H1 (cell line): Measurements from ENCODE around the gene SSBP3. TPM values are rescaled to one million over a fixed set of nuclear protein-coding genes. Genes with fewer than 3 reads are reported as not detected.

Experiments
- CTCF ChIA-PET: fragments of 300-600 bp; sonication (Branson Sonifier 250); formaldehyde crosslinking; loops from one replicate; lab custom pipeline; 2021; ENCODE audit not compliant: partially characterized antibody; lab: Charles Lee
- POLR2A ChIA-PET: fragments of 300-600 bp; sonication (Branson Sonifier 250); formaldehyde crosslinking; loops from one replicate; lab custom pipeline; 2021; ENCODE audit warnings: inconsistent platforms; ENCODE audit not compliant: partially characterized antibody; lab: Charles Lee
- DNase-seq, 2 experiments: peaks; one replicate each; pipeline versions ENCODE4 v3.0.0 to v3.0.0-alpha.2; 2010 to 2022; ENCODE audit warnings: low spot score in 2 of 2, low read depth in 1 of 2, mixed read lengths in 1 of 2
- FAIRE-seq: peaks from 2 replicates; lab custom pipeline; 2011; peaks lifted over from hg19 to GRCh38; lab: Jason Lieb, UNC
- H2AFZ ChIP-seq: 2 replicates; pipeline ENCODE4 v1.8.1; 2012; ENCODE audit warnings: low read length, inconsistent platforms
- H2AK5ac ChIP-seq: 2 replicates; pipeline ENCODE4 v1.6.1; 2013; ENCODE audit warnings: low read depth, low read length
- H2BK120ac ChIP-seq: replicated peaks from 2 replicates; pipeline ENCODE3; 2013; ENCODE audit warnings: low read depth, low read length, inconsistent platforms
- H2BK12ac ChIP-seq: 2 replicates; pipeline ENCODE4 v1.6.1; 2013; ENCODE audit warnings: low read depth, low read length
- H2BK15ac ChIP-seq: 2 replicates; pipeline ENCODE4 v1.6.1; 2013; ENCODE audit warnings: low read length
- H2BK20ac ChIP-seq: 2 replicates; pipeline ENCODE4 v1.6.1; 2013; ENCODE audit warnings: low read length
- H2BK5ac ChIP-seq: 2 replicates; pipeline ENCODE4 v1.6.1; 2013; ENCODE audit warnings: low read depth, low read length
- H3K14ac ChIP-seq: 2 replicates; pipeline ENCODE4 v1.6.1; 2013; ENCODE audit warnings: inconsistent platforms; ENCODE audit not compliant: insufficient read length
- H3K18ac ChIP-seq: 2 replicates; pipeline ENCODE4 v1.6.1; 2013; ENCODE audit warnings: low read length; ENCODE audit errors: extremely low read depth
- H3K23ac ChIP-seq: 2 replicates; pipeline ENCODE4 v1.6.1; 2013; ENCODE audit warnings: inconsistent platforms; ENCODE audit not compliant: insufficient read length
- H3K23me2 ChIP-seq: 2 replicates; pipeline ENCODE4 v1.6.1; 2013; ENCODE audit warnings: low read depth, low read length
- H3K27ac ChIP-seq: 2 replicates; pipeline ENCODE4 v1.6.1; 2011; ENCODE audit warnings: low read depth, low read length, inconsistent platforms
- H3K27me3 ChIP-seq, 4 experiments: replicated peaks in 1 of 4; 1 replicate in 1 of 4; 2 replicates in 3 of 4; pipeline versions ENCODE4 v1.6.1 to v1.8.1; 2011 to 2013; ENCODE audit warnings: low read length in 3 of 4, mild to moderate bottlenecking in 3 of 4, inconsistent platforms in 2 of 4, mixed read lengths in 2 of 4, moderate library complexity in 1 of 4; ENCODE audit not compliant: control insufficient read depth in 3 of 4, insufficient read depth in 3 of 4; ENCODE audit errors: extremely low read depth in 1 of 4
- H3K36me3 ChIP-seq, 4 experiments: 2 replicates each; pipeline versions ENCODE4 v1.6.1 to v1.8.1; 2011 to 2013; ENCODE audit warnings: mild to moderate bottlenecking in 4 of 4, low read length in 3 of 4, moderate library complexity in 2 of 4, control low read depth in 1 of 4, inconsistent platforms in 1 of 4; ENCODE audit not compliant: insufficient read depth in 4 of 4, control insufficient read depth in 2 of 4
- H3K4ac ChIP-seq: replicated peaks from 2 replicates; pipeline ENCODE3; 2013; ENCODE audit warnings: low read length, low read depth, mixed read lengths, inconsistent platforms; ENCODE audit not compliant: insufficient read length
- H3K4me1 ChIP-seq, 4 experiments: replicated peaks in 1 of 4; 1 replicate in 1 of 4; 2 replicates in 3 of 4; pipeline versions ENCODE4 v1.6.1 to v1.8.1; 2011 to 2013; ENCODE audit warnings: low read length in 3 of 4, inconsistent platforms in 2 of 4, mixed read lengths in 1 of 4; ENCODE audit not compliant: insufficient read depth in 4 of 4, control insufficient read depth in 3 of 4
- H3K4me2 ChIP-seq, 2 experiments: 2 replicates each; pipeline versions ENCODE4 v1.6.1 to v1.8.1; 2011 to 2013; ENCODE audit warnings: low read depth in 2 of 2, low read length in 2 of 2, control low read depth in 1 of 2, inconsistent platforms in 1 of 2, mild to moderate bottlenecking in 1 of 2; ENCODE audit not compliant: insufficient read depth in 1 of 2
- H3K4me3 ChIP-seq, 4 experiments: fragments of 200-600, 300-600 bp in 1 of 4; sonication (generic), shearing (Covaris generic), sonication (Bioruptor Twin) in 1 of 4; 2 replicates each; pipeline versions ENCODE4 v1.5.1 to v1.8.1; 2011 to 2016; ENCODE audit warnings: low read length in 4 of 4, low read depth in 3 of 4, control low read depth in 2 of 4, inconsistent platforms in 2 of 4, mild to moderate bottlenecking in 2 of 4, mixed read lengths in 1 of 4, moderate library complexity in 1 of 4; ENCODE audit not compliant: insufficient read depth in 2 of 4; ENCODE audit errors: extremely low read depth in 1 of 4
- H3K56ac ChIP-seq: replicated peaks from 2 replicates; pipeline ENCODE3; 2013; ENCODE audit warnings: low read depth, mild to moderate bottlenecking, mixed read lengths, low read length, inconsistent platforms; ENCODE audit not compliant: insufficient read length
- H3K79me1 ChIP-seq: 2 replicates; pipeline ENCODE4 v1.6.1; 2013; ENCODE audit warnings: low read depth, low read length, control low read depth
- H3K79me2 ChIP-seq, 2 experiments: 2 replicates each; pipeline versions ENCODE4 v1.6.1 to v1.8.1; 2012 to 2013; ENCODE audit warnings: low read length in 2 of 2, mild to moderate bottlenecking in 2 of 2, inconsistent platforms in 1 of 2; ENCODE audit not compliant: insufficient read depth in 2 of 2, control insufficient read depth in 1 of 2
- H3K9ac ChIP-seq, 4 experiments: replicated peaks in 1 of 4; 1 replicate in 1 of 4; 2 replicates in 3 of 4; pipeline versions ENCODE4 v1.6.1 to v1.8.1; 2011 to 2013; ENCODE audit warnings: low read depth in 3 of 4, low read length in 3 of 4, control low read depth in 2 of 4, mild to moderate bottlenecking in 2 of 4, moderate library complexity in 2 of 4, inconsistent platforms in 1 of 4; ENCODE audit errors: extremely low read depth in 1 of 4
- H3K9me3 ChIP-seq, 2 experiments: 2 replicates each; pipeline versions ENCODE4 v1.6.1 to v1.8.1; 2012 to 2013; ENCODE audit warnings: mild to moderate bottlenecking in 2 of 2, moderate library complexity in 2 of 2, control low read depth in 1 of 2, inconsistent platforms in 1 of 2, low read depth in 1 of 2, low read length in 1 of 2, mixed read lengths in 1 of 2; ENCODE audit not compliant: insufficient read depth in 2 of 2
- H4K20me1 ChIP-seq, 2 experiments: replicated peaks in 1 of 2; 2 replicates each; pipeline versions ENCODE3 to v1.8.1; 2011 to 2013; ENCODE audit warnings: inconsistent platforms in 2 of 2, low read length in 2 of 2, mild to moderate bottlenecking in 1 of 2; ENCODE audit not compliant: insufficient read depth in 2 of 2, control insufficient read depth in 1 of 2
- H4K5ac ChIP-seq: 2 replicates; pipeline ENCODE4 v1.6.1; 2013; ENCODE audit warnings: low read length, low read depth, mixed read lengths, inconsistent platforms; ENCODE audit not compliant: insufficient read length
- H4K8ac ChIP-seq: 2 replicates; pipeline ENCODE4 v1.8.0; 2013; ENCODE audit warnings: mild to moderate bottlenecking, moderate library complexity, low read length, inconsistent platforms; ENCODE audit not compliant: insufficient read depth; ENCODE audit errors: extremely low read depth
- H4K91ac ChIP-seq: replicated peaks from 2 replicates; pipeline ENCODE3; 2013; ENCODE audit warnings: low read length, mixed read lengths, inconsistent platforms; ENCODE audit not compliant: insufficient read length
- CBX5 ChIP-seq: fragments of 300-800, 300-1000 bp; sonication (generic); IDR thresholded peaks from 2 replicates; pipeline ENCODE4 v1.7.1; 2016; ENCODE audit warnings: antibody characterized with exemption, low read length, low read depth
- CHD1 ChIP-seq: IDR thresholded peaks from 2 replicates; pipeline ENCODE4 v1.6.1; 2012; ENCODE audit warnings: low read depth, low read length, improper control_type of control experiment
- CTBP2 ChIP-seq: IDR thresholded peaks from 2 replicates; pipeline ENCODE4 v1.7.0; 2011; ENCODE audit warnings: borderline replicate concordance, mild to moderate bottlenecking, moderate library complexity, mixed read lengths, low read length; ENCODE audit not compliant: insufficient read depth, insufficient read length
- FOSL1 ChIP-seq: IDR thresholded peaks from 2 replicates; pipeline ENCODE4 v1.6.1; 2011; ENCODE audit warnings: mild to moderate bottlenecking, low read depth, low read length, moderate library complexity; ENCODE audit not compliant: insufficient read depth
- GTF2F1 ChIP-seq: IDR thresholded peaks from 2 replicates; pipeline ENCODE4 v1.6.1; 2012; ENCODE audit warnings: low read depth, low read length, improper control_type of control experiment, borderline replicate concordance
- HDAC6 ChIP-seq: IDR thresholded peaks from one replicate; pipeline ENCODE4 v1.7.1; 2012; ENCODE audit warnings: low read depth, mild to moderate bottlenecking, inconsistent platforms, low read length, moderate library complexity
- JUN ChIP-seq: IDR thresholded peaks from 2 replicates; pipeline ENCODE4 v1.6.1; 2011; ENCODE audit warnings: low read depth, mild to moderate bottlenecking, improper control_type of control experiment, low read length
- KDM4A ChIP-seq: IDR thresholded peaks from one replicate; pipeline ENCODE4 v1.7.1; 2012; ENCODE audit warnings: low read depth, mild to moderate bottlenecking, moderate library complexity, low read length, inconsistent platforms; ENCODE audit not compliant: severe bottlenecking
- NRF1 ChIP-seq: IDR thresholded peaks from 2 replicates; pipeline ENCODE4 v1.6.1; 2011; ENCODE audit warnings: mild to moderate bottlenecking, low read depth, low read length, improper control_type of control experiment
- SIRT6 ChIP-seq: IDR thresholded peaks from one replicate; pipeline ENCODE4 v1.7.1; 2012; ENCODE audit warnings: low read length, inconsistent platforms
- SUZ12 ChIP-seq: fragments of 200-600 bp; sonication (generic); IDR thresholded peaks from 2 replicates; pipeline ENCODE4 v1.6.1; 2012; ENCODE audit warnings: mild to moderate bottlenecking, inconsistent platforms, low read length, moderate library complexity, mixed read lengths
- WGBS, 2 experiments: shearing (Covaris generic) in 1 of 2; methylation state at CpG; one replicate each; pipeline versions ENCODE4 v1.1.6 to v1.1.7; 2013 to 2015; ENCODE audit warnings: low lambda C conversion rate in 2 of 2, mixed read lengths in 2 of 2, inconsistent platforms in 1 of 2, low coverage in 1 of 2, missing lambda C conversion rate in 1 of 2; ENCODE audit not compliant: insufficient replicate concordance in 2 of 2, insufficient coverage in 1 of 2, insufficient read length in 1 of 2; ENCODE audit errors: extremely low coverage in 1 of 2, missing lambda C conversion rate in 1 of 2; 5-methylcytosine and 5-hydroxymethylcytosine counted together
- polyA plus RNA-seq, 7 experiments: library from polyadenylated mRNA; depleted of rRNA in 3 of 7; stranded (reverse) in 5 of 7; unstranded in 2 of 7; fragments of >200 nt in 5 of 7; fragments of 200-250 nt in 2 of 7; gene quantifications; 1 replicate in 5 of 7; 2 replicates in 1 of 7; 4 replicates in 1 of 7; pipeline versions ENCODE4 v1.2.1 to v1.2.3, GENCODE V29; 2011 to 2013; ENCODE audit warnings: missing spikeins in 2 of 7, mixed read lengths in 2 of 7
- total RNA-seq: library from RNA; stranded (reverse); fragmentation: NEBNext Ultra II Directional; extraction: Animal tissue kit (Norgen Biotek cat#: 25700); gene quantifications from 2 replicates; pipeline ENCODE4 v1.2.1, GENCODE V29; 2021
- TF ChIP-seq, protein P1 (sequence below): IDR thresholded peaks from 2 replicates; pipeline ENCODE4 v1.6.1; 2012; ENCODE audit warnings: inconsistent platforms
- TF ChIP-seq, protein P2 (sequence below): IDR thresholded peaks from 2 replicates; pipeline ENCODE4 v1.6.1; 2012; ENCODE audit warnings: inconsistent platforms

Gene SSBP3
- total and polyA plus RNA-seq, 2 of the 8 experiments (the other 6 are each of a cell fraction or from before 2014, with no cell fraction given): 99.7 to 133 TPM

DNA sequence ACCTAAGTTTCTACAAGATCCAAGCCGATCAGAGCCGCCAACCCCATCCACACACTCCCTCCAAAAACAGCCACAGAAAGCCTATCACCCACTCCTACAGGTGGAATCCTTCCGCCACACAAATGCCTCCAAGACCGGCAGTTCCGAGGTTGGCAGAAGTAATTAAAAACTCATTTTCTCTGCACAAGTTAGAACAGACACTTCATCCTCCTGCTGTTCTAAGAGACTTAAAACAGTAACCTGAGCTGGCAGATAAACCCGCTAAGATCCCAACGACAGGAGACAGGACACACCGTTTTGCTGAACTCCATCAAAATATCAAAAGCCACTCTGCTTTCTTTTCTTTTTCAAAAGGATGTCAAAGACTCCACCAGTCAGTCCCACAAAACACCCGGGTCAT lies 2.8 kb downstream of the SSBP3 start:
- CTCF ChIA-PET: interaction anchor here (0.9 to 3.1 kb wide), 16 partner anchors 11 to 322 kb away, joined by 3 to 11 read pairs (median 3); no protein-coding TSS in a partner anchor
- Histone ChIP-seq H3K4ac (no peak overlapping the region), H3K23ac (no peak overlapping the region), H4K8ac (no peak overlapping the region), H2AFZ (no peak overlapping the region), H3K27me3 (no peaks in the 10 kb centered on the region), H3K18ac (no peak overlapping the region), H3K56ac (no peak overlapping the region), H2BK20ac (no peak overlapping the region), H3K36me3 (peaks cover 33 to 58% (median 44%) of the 10 kb centered on the region in 4 experiments), H4K5ac (no peak overlapping the region), H3K9me3 (no peaks in the 10 kb centered on the region), H3K79me2 (peaks cover 24 to 71% of the 10 kb centered on the region in 2 experiments), H3K4me2 (peak overlapping the region; percentile 67 to 100), H3K14ac (no peak overlapping the region), H3K23me2 (peaks cover 13% of the 10 kb centered on the region), H2BK5ac (no peak overlapping the region), H4K20me1 (peaks cover 19 to 45% of the 10 kb centered on the region in 2 experiments), H3K79me1 (peaks cover 28% of the 10 kb centered on the region), H2BK12ac (no peak overlapping the region), H2AK5ac (no peak overlapping the region), H3K4me3 (peak overlapping the region in 3 of 4 experiments; percentile 34 to 90 (median 84); a peak in 4 of 8 replicates), H2BK120ac (no peak overlapping the region), H2BK15ac (no peak overlapping the region), H3K9ac (no peak overlapping the region; a peak in 2 of 7 replicates), H3K27ac (no peak overlapping the region), H4K91ac (no peak overlapping the region), H3K4me1 (peaks cover 14 to 22% (median 17%) of the 10 kb centered on the region in 4 experiments)
- POLR2A ChIA-PET: interaction anchor here (0.6 to 5.8 kb wide), 18 partner anchors 9 to 307 kb away, joined by 3 to 216 read pairs (median 6); no protein-coding TSS in a partner anchor
- FAIRE-seq (no peak), DNase-seq (no peak)
- 49% methylated on average over 9 of the region's 9 CpGs; no CpG with 5 or more reads in 1 of the 2 experiments for WGBS, 2 experiments
- TF ChIP-seq FOSL1 (no peak), KDM4A (no peak), HDAC6 (no peak), JUN (no peak), CHD1 (no peak), SUZ12 (no peak), SIRT6 (no peak), NRF1 (no peak), GTF2F1 (no peak), CBX5 (no peak), CTBP2 (no peak)
- TF ChIP-seq, protein P1, sequence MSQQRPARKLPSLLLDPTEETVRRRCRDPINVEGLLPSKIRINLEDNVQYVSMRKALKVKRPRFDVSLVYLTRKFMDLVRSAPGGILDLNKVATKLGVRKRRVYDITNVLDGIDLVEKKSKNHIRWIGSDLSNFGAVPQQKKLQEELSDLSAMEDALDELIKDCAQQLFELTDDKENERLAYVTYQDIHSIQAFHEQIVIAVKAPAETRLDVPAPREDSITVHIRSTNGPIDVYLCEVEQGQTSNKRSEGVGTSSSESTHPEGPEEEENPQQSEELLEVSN: no peak
- TF ChIP-seq, protein P2, sequence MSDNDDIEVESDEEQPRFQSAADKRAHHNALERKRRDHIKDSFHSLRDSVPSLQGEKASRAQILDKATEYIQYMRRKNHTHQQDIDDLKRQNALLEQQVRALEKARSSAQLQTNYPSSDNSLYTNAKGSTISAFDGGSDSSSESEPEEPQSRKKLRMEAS: no peak
